WTC11 (cell line): ENCODE measurements around the gene CAMK1G. TPM values are rescaled to one million over a fixed set of nuclear protein-coding genes. Genes with fewer than 3 reads are reported as not detected.

ENCODE experiments used
- ATAC-seq: fragments of 200-7000 bp; cut with Tn5 transposase; 2 replicates; pipeline ENCODE4 v1.10.0; 2021; ENCODE audit warnings: mild to moderate bottlenecking, moderate library complexity
- CTCF ChIA-PET: fragments of 300-600 bp; sonication (Branson Sonifier 250); formaldehyde crosslinking; loops from one replicate; lab custom pipeline; 2021; ENCODE audit warnings: antibody characterized with exemption; lab: Charles Lee
- POLR2A ChIA-PET: fragments of 350-600 bp; sonication (Branson Sonifier 250); formaldehyde crosslinking; loops from one replicate; lab custom pipeline; 2021; ENCODE audit warnings: antibody characterized with exemption; lab: Charles Lee
- DNase-seq: peaks from one replicate; pipeline ENCODE4 v3.0.0; 2021; ENCODE audit warnings: low spot score
- H3K27ac Mint-ChIP-seq: 2 replicates; pipeline ENCODE4 v1.8.0; 2021; ENCODE audit warnings: mixed read lengths
- H3K27me3 Mint-ChIP-seq: 2 replicates; pipeline ENCODE4 v1.8.0; 2021; ENCODE audit warnings: low read depth, mild to moderate bottlenecking, moderate library complexity, mixed read lengths
- H3K36me3 Mint-ChIP-seq: 2 replicates; pipeline ENCODE4 v1.8.0; 2021; ENCODE audit warnings: mixed read lengths
- H3K4me1 Mint-ChIP-seq: 2 replicates; pipeline ENCODE4 v1.8.0; 2022; ENCODE audit warnings: mixed read lengths
- H3K4me3 Mint-ChIP-seq: 2 replicates; pipeline ENCODE4 v1.8.0; 2021; ENCODE audit warnings: mild to moderate bottlenecking, moderate library complexity, mixed read lengths
- H3K9me3 Mint-ChIP-seq: 2 replicates; pipeline ENCODE4 v1.8.0; 2021; ENCODE audit warnings: mixed read lengths
- AR ChIP-seq: fragments of 250-450 bp; sonication (Bioruptor Pico); IDR thresholded peaks from 2 replicates; pipeline ENCODE4 v1.9.0; 2021; ENCODE audit warnings: mild to moderate bottlenecking
- CREB1 ChIP-seq: sonication (generic); formaldehyde crosslinking; IDR thresholded peaks from 2 replicates; pipeline ENCODE4 v1.8.0; 2023; ENCODE audit warnings: mild to moderate bottlenecking, missing genetic modification reagents
- FOXK1 ChIP-seq: sonication (generic); formaldehyde crosslinking; IDR thresholded peaks from 2 replicates; pipeline ENCODE4 v1.8.0; 2022; ENCODE audit warnings: mild to moderate bottlenecking, moderate library complexity, missing genetic modification reagents
- GRHL2 ChIP-seq: fragments of 250-450 bp; sonication (Bioruptor Pico); IDR thresholded peaks from 2 replicates; pipeline ENCODE4 v1.8.0; 2022; ENCODE audit warnings: mild to moderate bottlenecking, moderate library complexity; ENCODE audit not compliant: insufficient replicate concordance, severe bottlenecking
- MXD4 ChIP-seq: fragments of 250-450 bp; sonication (Bioruptor Pico); IDR thresholded peaks from 2 replicates; pipeline ENCODE4 v1.8.0; 2021; ENCODE audit warnings: mild to moderate bottlenecking, moderate library complexity, borderline replicate concordance
- MYBL2 ChIP-seq: sonication (generic); formaldehyde crosslinking; IDR thresholded peaks from 2 replicates; pipeline ENCODE4 v1.8.1; 2023; ENCODE audit warnings: mild to moderate bottlenecking, moderate library complexity, missing genetic modification reagents
- NR3C1 ChIP-seq: sonication (generic); formaldehyde crosslinking; conservative IDR thresholded peaks from 2 replicates; pipeline ENCODE4 v1.8.1; 2023; ENCODE audit warnings: low read depth, mild to moderate bottlenecking, missing genetic modification reagents
- PRDM15 ChIP-seq: sonication (generic); formaldehyde crosslinking; IDR thresholded peaks from 2 replicates; pipeline ENCODE4 v1.8.0; 2022; ENCODE audit warnings: missing genetic modification reagents
- PRRX2 ChIP-seq: fragments of 250-450 bp; sonication (Bioruptor Pico); IDR thresholded peaks from 2 replicates; pipeline ENCODE4 v1.8.0; 2021; ENCODE audit warnings: mild to moderate bottlenecking
- SMAD4 ChIP-seq: sonication (generic); formaldehyde crosslinking; IDR thresholded peaks from 2 replicates; pipeline ENCODE4 v1.8.0; 2022; ENCODE audit warnings: mild to moderate bottlenecking, missing genetic modification reagents
- SP1 ChIP-seq: sonication (generic); formaldehyde crosslinking; conservative IDR thresholded peaks from 2 replicates; pipeline ENCODE4 v1.8.1; 2022; ENCODE audit warnings: missing genetic modification reagents
- ZBTB43 ChIP-seq: sonication (generic); formaldehyde crosslinking; IDR thresholded peaks from 2 replicates; pipeline ENCODE4 v1.8.1; 2023; ENCODE audit warnings: mild to moderate bottlenecking, missing genetic modification reagents
- ZNF138 ChIP-seq: sonication (generic); formaldehyde crosslinking; conservative IDR thresholded peaks from 2 replicates; pipeline ENCODE4 v1.8.1; 2022; ENCODE audit warnings: mild to moderate bottlenecking, moderate library complexity, missing genetic modification reagents
- total RNA-seq: library from RNA; stranded (reverse); gene quantifications from 3 replicates; pipeline ENCODE4 v1.2.3, GENCODE V29; 2021
- TF ChIP-seq, protein P1 (sequence below): sonication (generic); formaldehyde crosslinking; IDR thresholded peaks from 2 replicates; pipeline ENCODE4 v1.8.1; 2022; ENCODE audit warnings: low read depth, missing genetic modification reagents, borderline replicate concordance
- TF ChIP-seq, protein P2 (sequence below): fragments of 250-450 bp; sonication (Bioruptor Pico); IDR thresholded peaks from 2 replicates; pipeline ENCODE4 v1.9.0; 2021; ENCODE audit warnings: mild to moderate bottlenecking

CAMK1G gene
- total RNA-seq, 1 experiment from 2014 or later = 0.28 TPM

GRCh38 chr1:209625791-209626285 lies 42.3 kb downstream of the CAMK1G start:
- DNase-seq (no peak), ATAC-seq (no peak)
- Mint-ChIP-seq H3K4me3 (no peak overlapping the region), H3K4me1 (peaks cover 31% of the 10 kb centered on the region), H3K27me3 (peaks cover 3% of the 10 kb centered on the region; the same call in 1 of the 2 replicates), H3K9me3 (no peaks in the 10 kb centered on the region), H3K36me3 (no peaks in the 10 kb centered on the region), H3K27ac (no peak overlapping the region)
- ChIA-PET POLR2A (interaction anchor here (0.6 kb wide), 1 partner anchor 478 kb away, joined by 3 read pairs; no protein-coding TSS in a partner anchor), CTCF (interaction anchor here (5.0 kb wide), 1 partner anchor 56 kb away, joined by 53 read pairs; no protein-coding TSS in a partner anchor)
- TF ChIP-seq MYBL2 = no peak
- TF ChIP-seq, protein P1, sequence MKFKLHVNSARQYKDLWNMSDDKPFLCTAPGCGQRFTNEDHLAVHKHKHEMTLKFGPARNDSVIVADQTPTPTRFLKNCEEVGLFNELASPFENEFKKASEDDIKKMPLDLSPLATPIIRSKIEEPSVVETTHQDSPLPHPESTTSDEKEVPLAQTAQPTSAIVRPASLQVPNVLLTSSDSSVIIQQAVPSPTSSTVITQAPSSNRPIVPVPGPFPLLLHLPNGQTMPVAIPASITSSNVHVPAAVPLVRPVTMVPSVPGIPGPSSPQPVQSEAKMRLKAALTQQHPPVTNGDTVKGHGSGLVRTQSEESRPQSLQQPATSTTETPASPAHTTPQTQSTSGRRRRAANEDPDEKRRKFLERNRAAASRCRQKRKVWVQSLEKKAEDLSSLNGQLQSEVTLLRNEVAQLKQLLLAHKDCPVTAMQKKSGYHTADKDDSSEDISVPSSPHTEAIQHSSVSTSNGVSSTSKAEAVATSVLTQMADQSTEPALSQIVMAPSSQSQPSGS (CRISPR knock-in tag) = no peak
- TF ChIP-seq PRDM15 (CRISPR knock-in tag) = no peak

- DNase-seq = no peak
- Mint-ChIP-seq H3K27ac (no peak overlapping the region), H3K27me3 (peaks cover 3% of the 10 kb centered on the region; the same call in 1 of the 2 replicates), H3K4me1 (peaks cover 37% of the 10 kb centered on the region), H3K4me3 (no peak overlapping the region), H3K9me3 (no peaks in the 10 kb centered on the region), H3K36me3 (no peaks in the 10 kb centered on the region)
- ChIA-PET CTCF (interaction anchor here (1.9 to 5.0 kb wide), 3 partner anchors 42 to 57 kb away, joined by 30 to 53 read pairs (median 50); partner anchors contain the start of gene CAMK1G), POLR2A (no interaction called here)
- TF ChIP-seq PRRX2 (CRISPR knock-in tag) (no peak), GRHL2 (CRISPR knock-in tag) (no peak), NR3C1 (CRISPR knock-in tag) (no peak), MXD4 (CRISPR knock-in tag) (no peak)
- TF ChIP-seq, protein P2, sequence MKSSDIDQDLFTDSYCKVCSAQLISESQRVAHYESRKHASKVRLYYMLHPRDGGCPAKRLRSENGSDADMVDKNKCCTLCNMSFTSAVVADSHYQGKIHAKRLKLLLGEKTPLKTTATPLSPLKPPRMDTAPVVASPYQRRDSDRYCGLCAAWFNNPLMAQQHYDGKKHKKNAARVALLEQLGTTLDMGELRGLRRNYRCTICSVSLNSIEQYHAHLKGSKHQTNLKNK (CRISPR knock-in tag) = no peak
- ATAC-seq = no peak
These were observed 43.0 kb downstream of the CAMK1G start for GRCh38 chr1:209626346-209627026.

- Mint-ChIP-seq H3K36me3 (no peaks in the 10 kb centered on the region), H3K4me1 (peaks cover 43% of the 10 kb centered on the region), H3K27me3 (peaks cover 3% of the 10 kb centered on the region; the same call in 1 of the 2 replicates), H3K27ac (no peak overlapping the region), H3K9me3 (no peaks in the 10 kb centered on the region), H3K4me3 (no peak overlapping the region)
- CTCF ChIA-PET = interaction anchor here (0.6 to 5.6 kb wide), 36 partner anchors 8 to 417 kb away, joined by 3 to 76 read pairs (median 5); partner anchors contain the start of genes CAMK1G, G0S2 and LAMB3
- POLR2A ChIA-PET = interaction anchor here (1.0 kb wide), 1 partner anchor 41 kb away, joined by 3 read pairs; no protein-coding TSS in a partner anchor
- no peak for DNase-seq
- ATAC-seq = no peak
- TF ChIP-seq SMAD4 (CRISPR knock-in tag) (no peak), CREB1 (CRISPR knock-in tag) (no peak), FOXK1 (CRISPR knock-in tag) (no peak), PRDM15 (CRISPR knock-in tag) (no peak), ZBTB43 (no peak), SP1 (CRISPR knock-in tag) (no peak), ZNF138 (CRISPR knock-in tag) (no peak), AR (no peak)
These were observed 43.7 kb downstream of the CAMK1G start for GRCh38 chr1:209627027-209627731.
